HG03575 (cell line): ENCODE measurements around the gene TMEM94.
"Not testable (repeated sequence)": the region's sequence is repeated elsewhere in the genome, so short reads cannot be mapped to it uniquely, and the experiment has no call there.

Experiments
- ATAC-seq: cut with Tn5 transposase; IDR thresholded peaks from one replicate; pipeline ENCODE4 v1.9.1; 2021; ENCODE audit not compliant: unreplicated experiment, insufficient number of reproducible peaks, low FRiP score; ENCODE audit errors: extremely low read depth

Gene TMEM94

GRCh38 chr17:75517297-75517865 lies 60.9 kb downstream of the TMEM94 start:
- ATAC-seq, result no peak

GRCh38 chr17:75518201-75518600 lies 61.8 kb downstream of the TMEM94 start:
- ATAC-seq, result no peak

GRCh38 chr17:75518983-75519537 lies 62.6 kb downstream of the TMEM94 start:
- no peak for ATAC-seq

GRCh38 chr17:75520413-75520812 lies 64.0 kb downstream of the TMEM94 start:
- ATAC-seq, result not testable (repeated sequence)

GRCh38 chr17:75521290-75521689 lies 64.9 kb downstream of the TMEM94 start:
- ATAC-seq, result no peak

- no peak for ATAC-seq
Observed at GRCh38 chr17:75521951-75522727, 65.7 kb downstream of the TMEM94 start.

- ATAC-seq, result no peak
Observed at GRCh38 chr17:75523647-75524046, 67.2 kb downstream of the TMEM94 start.

- no peak for ATAC-seq
Observed at GRCh38 chr17:75524269-75524969, 68.0 kb downstream of the TMEM94 start.

- ATAC-seq, result no peak
Observed at GRCh38 chr17:75524970-75525805, 68.8 kb downstream of the TMEM94 start, which contains the start of gene LLGL2. Gene LLGL2 (plus strand): TSS chr17:75525697. CDS start chr17:75543427, 17,730 bp downstream.

- no peak for ATAC-seq
Observed at GRCh38 chr17:75525806-75526554, 69.5 kb downstream of the TMEM94 start.

GRCh38 chr17:75526555-75527270 lies 70.3 kb downstream of the TMEM94 start:
- ATAC-seq, result no peak

GRCh38 chr17:75530837-75531720 lies 74.6 kb downstream of the TMEM94 start:
- no peak for ATAC-seq

- ATAC-seq, result no peak
Observed at GRCh38 chr17:75531721-75532072, 75.3 kb downstream of the TMEM94 start.

GRCh38 chr17:75535119-75535537 lies 78.7 kb downstream of the TMEM94 start:
- no peak for ATAC-seq

GRCh38 chr17:75535871-75536270 lies 79.4 kb downstream of the TMEM94 start:
- no peak for ATAC-seq

- ATAC-seq, result no peak
Observed at GRCh38 chr17:75536366-75536765, 79.9 kb downstream of the TMEM94 start.
